Activated CD8-positive, alpha-beta T cell treated with anti-CD3 and anti-CD28 coated beads for 36 hours (primary cell): ENCODE data around the gene EMC9. TPM values are rescaled to one million over a fixed set of nuclear protein-coding genes. Genes with fewer than 3 reads are reported as not detected.

Experiments
- ATAC-seq: fragments of 200-7000 bp; cut with Tn5 transposase; one replicate; pipeline ENCODE4 v1.10.0; 2021; ENCODE audit warnings: mild to moderate bottlenecking, moderate library complexity
- CTCF ChIA-PET: fragments of 350-600 bp; sonication (Branson Sonifier 250); formaldehyde crosslinking; loops from one replicate; lab custom pipeline; 2021; ENCODE audit warnings: antibody characterized with exemption; lab: Charles Lee
- POLR2A ChIA-PET: fragments of 350-600 bp; sonication (Branson Sonifier 250); formaldehyde crosslinking; loops from one replicate; lab custom pipeline; 2021; ENCODE audit warnings: antibody characterized with exemption; lab: Charles Lee
- DNase-seq: peaks from one replicate; pipeline ENCODE4 v3.0.0-alpha.2; 2020
- H3K27ac Mint-ChIP-seq: one replicate; pipeline ENCODE4 v1.8.0; 2021; ENCODE audit warnings: mild to moderate bottlenecking, mixed read lengths
- H3K27me3 Mint-ChIP-seq: one replicate; pipeline ENCODE4 v1.8.0; 2021; ENCODE audit warnings: mixed read lengths
- H3K36me3 Mint-ChIP-seq: one replicate; pipeline ENCODE4 v1.8.0; 2021; ENCODE audit warnings: low read depth, mixed read lengths
- H3K4me1 Mint-ChIP-seq: one replicate; pipeline ENCODE4 v1.8.0; 2021; ENCODE audit warnings: low read depth, mixed read lengths
- H3K4me3 Mint-ChIP-seq: one replicate; pipeline ENCODE4 v1.8.0; 2021; ENCODE audit warnings: mild to moderate bottlenecking, moderate library complexity, mixed read lengths
- H3K9me3 Mint-ChIP-seq: one replicate; pipeline ENCODE4 v1.8.0; 2021; ENCODE audit warnings: mixed read lengths
- intact Hi-C: fragments of 100-400 bp; cut with micrococcal nuclease; formaldehyde crosslinking; loops from one replicate; pipeline ENCODE4 v1.10.0; 2022
- total RNA-seq, 2 experiments: library from RNA; stranded (reverse); gene quantifications; one replicate each; pipeline ENCODE4 v1.2.3, GENCODE V29; 2021
- TF ChIP-seq, protein P1 (sequence below): fragments of 200-600 bp; IDR thresholded peaks from one replicate; pipeline ENCODE4 v1.8.0; 2022; ENCODE audit warnings: antibody characterized with exemption, mild to moderate bottlenecking

The EMC9 gene
- total RNA-seq, 2 experiments from 2014 or later, result 39.0 to 39.9 TPM

GRCh38 chr14:24151404-24152080, 10.2 kb upstream of the EMC9 start:
- Mint-ChIP-seq H3K9me3 (no peaks in the 10 kb centered on the region), H3K4me1 (peaks cover 25% of the 10 kb centered on the region), H3K36me3 (peaks cover 57% of the 10 kb centered on the region), H3K27ac (no peak overlapping the region), H3K4me3 (no peak overlapping the region), H3K27me3 (no peaks in the 10 kb centered on the region)
- ATAC-seq (no peak), DNase-seq (no peak)
- ChIA-PET CTCF (interaction anchor here (0.8 to 8.0 kb wide), 3 partner anchors 9 to 32 kb away, joined by 3 to 91 read pairs (median 3); partner anchors contain the start of genes IRF9 and PSME1), POLR2A (interaction anchor here (0.6 to 10.7 kb wide), 9 partner anchors 11 to 157 kb away, joined by 3 to 178 read pairs (median 3); partner anchors contain the start of genes GMPR2, IRF9 and PSME1)
- TF ChIP-seq, protein P1, sequence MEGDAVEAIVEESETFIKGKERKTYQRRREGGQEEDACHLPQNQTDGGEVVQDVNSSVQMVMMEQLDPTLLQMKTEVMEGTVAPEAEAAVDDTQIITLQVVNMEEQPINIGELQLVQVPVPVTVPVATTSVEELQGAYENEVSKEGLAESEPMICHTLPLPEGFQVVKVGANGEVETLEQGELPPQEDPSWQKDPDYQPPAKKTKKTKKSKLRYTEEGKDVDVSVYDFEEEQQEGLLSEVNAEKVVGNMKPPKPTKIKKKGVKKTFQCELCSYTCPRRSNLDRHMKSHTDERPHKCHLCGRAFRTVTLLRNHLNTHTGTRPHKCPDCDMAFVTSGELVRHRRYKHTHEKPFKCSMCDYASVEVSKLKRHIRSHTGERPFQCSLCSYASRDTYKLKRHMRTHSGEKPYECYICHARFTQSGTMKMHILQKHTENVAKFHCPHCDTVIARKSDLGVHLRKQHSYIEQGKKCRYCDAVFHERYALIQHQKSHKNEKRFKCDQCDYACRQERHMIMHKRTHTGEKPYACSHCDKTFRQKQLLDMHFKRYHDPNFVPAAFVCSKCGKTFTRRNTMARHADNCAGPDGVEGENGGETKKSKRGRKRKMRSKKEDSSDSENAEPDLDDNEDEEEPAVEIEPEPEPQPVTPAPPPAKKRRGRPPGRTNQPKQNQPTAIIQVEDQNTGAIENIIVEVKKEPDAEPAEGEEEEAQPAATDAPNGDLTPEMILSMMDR, result no peak
- intact Hi-C loops, result no loop called here

- ChIA-PET POLR2A (interaction anchor here (0.6 to 10.7 kb wide), 9 partner anchors 10 to 123 kb away, joined by 3 to 178 read pairs (median 3); partner anchors contain the start of genes EMC9, GMPR2, IPO4 and IRF9), CTCF (interaction anchor here (0.8 to 8.0 kb wide), 2 partner anchors 10 to 15 kb away, joined by 3 to 91 read pairs; partner anchors contain the start of genes IRF9 and PSME1)
- peaks cover 25% of the 10 kb centered on the region for H3K4me1 Mint-ChIP-seq
- H3K27ac Mint-ChIP-seq, result no peak overlapping the region
- TF ChIP-seq, protein P1, result no peak
- ATAC-seq (no peak), DNase-seq (no peak)
- no peaks in the 10 kb centered on the region for H3K27me3 Mint-ChIP-seq
- no peak overlapping the region for H3K4me3 Mint-ChIP-seq
- peaks cover 57% of the 10 kb centered on the region for H3K36me3 Mint-ChIP-seq
- intact Hi-C loops, result no loop called here
- H3K9me3 Mint-ChIP-seq, result no peaks in the 10 kb centered on the region
Measured at GRCh38 chr14:24150993-24151392, 9.6 kb upstream of the EMC9 start.

DNA sequence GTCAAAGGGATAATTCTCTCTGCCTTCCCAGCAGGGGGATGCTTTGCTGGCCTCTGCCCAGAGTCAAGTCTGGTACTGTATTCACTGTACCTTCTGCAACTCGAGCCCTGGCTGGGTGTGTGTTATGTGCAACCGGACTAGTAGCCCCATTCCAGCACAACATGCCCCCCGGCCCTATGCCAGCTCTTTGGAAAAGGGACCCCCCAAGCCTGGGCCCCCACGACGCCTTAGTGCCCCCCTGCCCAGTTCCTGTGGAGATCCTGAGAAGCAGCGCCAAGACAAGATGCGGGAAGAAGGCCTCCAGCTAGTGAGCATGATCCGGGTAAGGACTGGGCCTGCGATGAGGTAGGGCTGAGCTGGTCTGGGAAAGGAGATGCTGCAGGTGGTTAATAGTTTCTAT, 9.2 kb upstream of the EMC9 start:
- ChIA-PET CTCF (interaction anchor here (8.0 kb wide), 1 partner anchor 10 kb away, joined by 91 read pairs; the partner anchor contains the start of gene IRF9), POLR2A (interaction anchor here (0.7 to 10.7 kb wide), 8 partner anchors 9 to 93 kb away, joined by 3 to 178 read pairs (median 4); partner anchors contain the start of genes DCAF11, EMC9, GMPR2 and IPO4)
- intact Hi-C loops, result no loop called here
- ATAC-seq (no peak), DNase-seq (no peak)
- peak overlapping the region; percentile 12 for H3K27ac Mint-ChIP-seq
- H3K36me3 Mint-ChIP-seq, result peaks cover 57% of the 10 kb centered on the region
- peaks cover 30% of the 10 kb centered on the region for H3K4me1 Mint-ChIP-seq
- no peaks in the 10 kb centered on the region for H3K27me3 Mint-ChIP-seq
- H3K9me3 Mint-ChIP-seq, result no peaks in the 10 kb centered on the region
- H3K4me3 Mint-ChIP-seq, result no peak overlapping the region
- TF ChIP-seq, protein P1, result no peak

- ATAC-seq (no peak), DNase-seq (no peak)
- Mint-ChIP-seq H3K9me3 (no peaks in the 10 kb centered on the region), H3K27ac (peak overlapping the region; percentile 12), H3K4me3 (no peak overlapping the region), H3K27me3 (no peaks in the 10 kb centered on the region), H3K36me3 (peaks cover 56% of the 10 kb centered on the region), H3K4me1 (peaks cover 35% of the 10 kb centered on the region)
- intact Hi-C loops, result no loop called here
- POLR2A ChIA-PET, result interaction anchor here (0.7 to 10.7 kb wide), 8 partner anchors 9 to 92 kb away, joined by 3 to 178 read pairs (median 4); partner anchors contain the start of genes DCAF11, EMC9, IPO4 and IRF9
- CTCF ChIA-PET, result interaction anchor here (8.0 kb wide), 1 partner anchor 11 kb away, joined by 91 read pairs; the partner anchor contains the start of gene IRF9
- TF ChIP-seq, protein P1, result no peak
Measured at GRCh38 chr14:24150061-24150460, 8.7 kb upstream of the EMC9 start.
